GM21515 (cell line): ENCODE results near the gene ZNF716.
"Not testable (repeated sequence)": the region's sequence is repeated elsewhere in the genome, so short reads cannot be mapped to it uniquely, and the experiment has no call there.

Experiments
- ATAC-seq: cut with Tn5 transposase; IDR thresholded peaks from one replicate; pipeline ENCODE4 v1.9.1; 2021; ENCODE audit not compliant: unreplicated experiment

Gene ZNF716

GRCh38 chr7:57425969-57426628, 23.9 kb upstream of the ZNF716 start:
- no peak for ATAC-seq

DNA sequence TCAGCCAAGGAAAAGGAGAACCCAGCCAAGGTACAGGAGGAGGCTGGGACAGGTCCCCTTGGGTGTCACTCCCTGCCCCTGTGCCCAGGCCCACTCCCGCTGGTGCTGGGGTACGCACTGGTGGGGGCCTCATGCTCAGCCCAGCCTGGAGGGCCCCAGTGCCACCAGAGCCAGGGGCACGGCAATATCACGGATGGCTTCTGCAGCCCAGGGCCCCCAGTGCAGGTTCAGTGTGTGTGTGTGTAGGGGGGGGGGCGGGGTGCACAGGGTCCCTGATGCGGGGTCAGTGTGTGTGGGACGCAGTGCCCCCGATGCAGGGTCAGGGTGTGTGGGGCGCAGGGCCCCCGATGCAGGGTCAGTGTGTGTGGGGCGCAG, 23.4 kb upstream of the ZNF716 start:
- no peak for ATAC-seq

DNA sequence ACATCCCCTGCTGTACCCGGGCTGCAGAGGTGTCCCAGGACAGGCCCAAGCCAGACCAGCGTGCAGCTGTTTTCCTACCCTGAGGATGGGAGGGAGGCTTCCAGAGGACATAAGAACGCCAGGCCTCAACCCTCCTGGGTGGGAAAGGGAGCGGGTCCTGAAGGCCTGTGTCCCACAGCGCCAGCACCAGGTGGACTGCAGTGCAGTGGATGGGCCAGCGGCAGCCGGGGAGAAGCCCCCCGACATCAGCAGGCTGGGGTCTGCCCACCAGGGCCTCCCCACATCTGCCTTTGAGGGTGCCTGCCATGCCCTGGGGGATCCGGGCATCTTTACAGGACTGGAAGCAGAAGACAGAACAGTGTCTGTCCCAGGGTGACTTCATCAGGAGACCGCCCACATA, 22.8 kb upstream of the ZNF716 start:
- ATAC-seq, result no peak

- no peak for ATAC-seq
These were observed 22.4 kb upstream of the ZNF716 start for GRCh38 chr7:57427594-57427993.

- ATAC-seq, result no peak
These were observed 17.4 kb upstream of the ZNF716 start for GRCh38 chr7:57432583-57432982.

DNA sequence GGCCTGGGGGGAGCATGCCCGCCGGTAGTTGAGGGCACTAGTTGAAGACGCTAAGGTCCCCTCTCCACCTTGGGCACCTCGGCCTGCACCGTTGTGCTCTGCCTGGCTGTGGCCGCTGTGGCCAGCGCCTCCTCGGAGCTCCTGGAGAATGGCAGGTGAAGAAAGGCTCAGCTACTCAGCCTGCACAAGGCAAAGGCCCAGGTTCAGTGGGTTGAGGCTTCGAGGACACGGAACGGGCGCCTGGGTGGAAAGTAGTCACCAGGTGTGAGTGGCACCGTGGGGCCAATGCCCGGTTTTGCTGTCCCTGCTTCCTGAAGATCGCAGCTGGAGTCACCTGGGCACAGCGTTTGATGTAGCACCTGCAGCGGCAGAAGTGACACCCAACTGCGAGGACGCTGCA, 12.4 kb upstream of the ZNF716 start:
- ATAC-seq, result no peak

- no peak for ATAC-seq
These were observed 11.7 kb upstream of the ZNF716 start for GRCh38 chr7:57438244-57438643.

GRCh38 chr7:57443567-57443966, 6.4 kb upstream of the ZNF716 start:
- no peak for ATAC-seq

GRCh38 chr7:57469186-57469828, 19.3 kb downstream of the ZNF716 start:
- ATAC-seq, result not testable (repeated sequence)

DNA sequence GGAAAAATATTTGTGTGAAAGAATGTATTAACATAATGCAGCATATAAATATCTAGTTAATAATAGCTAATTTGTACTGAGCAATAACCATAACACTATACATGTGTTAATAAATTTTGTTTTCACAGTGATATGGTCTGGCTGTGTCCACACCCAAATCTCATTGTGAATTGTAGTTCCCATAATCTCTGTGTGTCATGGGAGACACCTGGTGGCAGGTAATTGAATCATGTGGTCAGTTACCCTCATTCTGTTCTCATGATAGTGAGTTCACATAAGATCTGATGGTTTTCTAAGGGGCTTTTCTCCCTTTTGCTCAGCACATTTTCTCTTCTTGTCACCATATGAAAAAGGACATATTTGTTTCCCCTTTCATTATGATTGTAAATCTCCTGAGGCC, 30.3 kb downstream of the ZNF716 start:
- not testable (repeated sequence) for ATAC-seq

- not testable (repeated sequence) for ATAC-seq
These were observed 35.0 kb downstream of the ZNF716 start for GRCh38 chr7:57485022-57485421.

- no peak for ATAC-seq
These were observed 38.0 kb downstream of the ZNF716 start for GRCh38 chr7:57487957-57488356.

GRCh38 chr7:57495111-57495510, 45.1 kb downstream of the ZNF716 start:
- not testable (repeated sequence) for ATAC-seq

GRCh38 chr7:57496395-57496794, 46.4 kb downstream of the ZNF716 start:
- no peak for ATAC-seq

- no peak for ATAC-seq
These were observed 55.2 kb downstream of the ZNF716 start for GRCh38 chr7:57505176-57505575.
